Endothelial cell of umbilical vein (primary cell): ENCODE measurements around the gene ARHGAP42. TPM values are rescaled to one million over a fixed set of nuclear protein-coding genes. Genes with fewer than 3 reads are reported as not detected.

Experiments used
- BruUV-seq: library from RNA; stranded (reverse); fragments of 400-500 nt; replicated peaks from 2 replicates; lab custom pipeline; 2021; lab: Mats Ljungman, UMichigan
- CTCF ChIA-PET: fragments of 300-600, 350-600 bp; sonication (Branson Sonifier 250); formaldehyde crosslinking; loops from one replicate; lab custom pipeline; 2021; ENCODE audit warnings: antibody characterized with exemption, inconsistent platforms; lab: Charles Lee
- POLR2A ChIA-PET: fragments of 300-600, 350-600 bp; sonication (Branson Sonifier 250); formaldehyde crosslinking; loops from one replicate; lab custom pipeline; 2021; ENCODE audit warnings: antibody characterized with exemption, inconsistent platforms; lab: Charles Lee
- DNase-seq: peaks from one replicate; pipeline ENCODE4 v3.0.0-alpha.2; 2011; ENCODE audit warnings: low read depth, low spot score
- FAIRE-seq: peaks from 2 replicates; lab custom pipeline; 2011; peaks lifted over from hg19 to GRCh38; lab: Jason Lieb, UNC
- H2AFZ ChIP-seq: 2 replicates; pipeline ENCODE4 v1.6.0; 2012; ENCODE audit warnings: low read depth, low read length, control low read depth, inconsistent platforms
- H3K27ac ChIP-seq: 2 replicates; pipeline ENCODE4 v1.5.1; 2011; ENCODE audit warnings: low read depth, mild to moderate bottlenecking, control low read depth, low read length, moderate library complexity; ENCODE audit not compliant: insufficient read depth
- H3K27me3 ChIP-seq, 2 experiments: 2 replicates each; pipeline versions ENCODE4 v1.6.0 to v1.6.1; 2011; ENCODE audit warnings: low read length in 2 of 2, mixed read lengths in 1 of 2; ENCODE audit not compliant: control insufficient read depth in 2 of 2, insufficient read depth in 2 of 2
- H3K36me3 ChIP-seq, 2 experiments: 2 replicates in 1 of 2; 3 replicates in 1 of 2; pipeline ENCODE4 v1.5.1; 2011; ENCODE audit warnings: low read length in 2 of 2, mild to moderate bottlenecking in 1 of 2, moderate library complexity in 1 of 2; ENCODE audit not compliant: control insufficient read depth in 2 of 2, insufficient read depth in 2 of 2; ENCODE audit errors: extremely low read depth in 1 of 2
- H3K4me1 ChIP-seq: 3 replicates; pipeline ENCODE4 v1.5.1; 2011; ENCODE audit warnings: mild to moderate bottlenecking, low read length; ENCODE audit not compliant: control insufficient read depth, insufficient read depth; ENCODE audit errors: extremely low read depth
- H3K4me2 ChIP-seq: 2 replicates; pipeline ENCODE4 v1.6.1; 2011; ENCODE audit warnings: low read length, control low read depth, mixed read lengths; ENCODE audit not compliant: insufficient read depth
- H3K4me3 ChIP-seq, 3 experiments: fragments of 200-600 bp in 1 of 3; sonication (generic), shearing (Covaris generic) in 1 of 3; replicated peaks in 1 of 3; 2 replicates each; pipeline ENCODE4 v1.5.1; 2011 to 2016; ENCODE audit warnings: control low read depth in 3 of 3, low read length in 3 of 3, mild to moderate bottlenecking in 2 of 3, inconsistent platforms in 1 of 3, low read depth in 1 of 3, moderate library complexity in 1 of 3; ENCODE audit not compliant: insufficient read depth in 1 of 3
- H3K79me2 ChIP-seq: 2 replicates; pipeline ENCODE4 v1.6.0; 2012; ENCODE audit warnings: low read length, inconsistent platforms; ENCODE audit not compliant: control insufficient read depth, insufficient read depth
- H3K9ac ChIP-seq: replicated peaks from 2 replicates; pipeline ENCODE3; 2011; ENCODE audit warnings: low read length, control low read depth; ENCODE audit not compliant: insufficient read depth; ENCODE audit errors: extremely low read depth
- H3K9me1 ChIP-seq: replicated peaks from 3 replicates; pipeline ENCODE4 v1.6.0; 2011; ENCODE audit warnings: mild to moderate bottlenecking, low read length; ENCODE audit not compliant: control insufficient read depth, insufficient read depth; ENCODE audit errors: extremely low read depth
- H3K9me3 ChIP-seq: replicated peaks from 2 replicates; pipeline ENCODE4 v1.5.1; 2012; ENCODE audit warnings: low read length, inconsistent platforms; ENCODE audit not compliant: control insufficient read depth, insufficient read depth
- H4K20me1 ChIP-seq: replicated peaks from 2 replicates; pipeline ENCODE3; 2011; ENCODE audit warnings: mild to moderate bottlenecking, low read length; ENCODE audit not compliant: control insufficient read depth, insufficient read depth; ENCODE audit errors: extremely low read depth
- EZH2 ChIP-seq: IDR thresholded peaks from 2 replicates; pipeline ENCODE4 v1.6.1; 2012; ENCODE audit warnings: borderline replicate concordance, low read depth, mild to moderate bottlenecking, moderate library complexity, low read length, inconsistent platforms; ENCODE audit not compliant: severe bottlenecking
- FOS ChIP-seq: IDR thresholded peaks from 2 replicates; pipeline ENCODE4 v1.6.1; 2011; ENCODE audit warnings: mild to moderate bottlenecking, low read length, moderate library complexity, borderline replicate concordance; ENCODE audit not compliant: insufficient read depth
- GATA2 ChIP-seq: IDR thresholded peaks from 2 replicates; pipeline ENCODE4 v1.7.0; 2011; ENCODE audit warnings: low read depth, mild to moderate bottlenecking, moderate library complexity, mixed read lengths, low read length; ENCODE audit not compliant: insufficient read length, insufficient read depth
- JUN ChIP-seq: IDR thresholded peaks from 2 replicates; pipeline ENCODE4 v1.6.1; 2011; ENCODE audit warnings: borderline replicate concordance, low read depth; ENCODE audit not compliant: insufficient read length, insufficient read depth
- MYC ChIP-seq: IDR thresholded peaks from one replicate; pipeline ENCODE4 v1.6.1; 2011; ENCODE audit warnings: mild to moderate bottlenecking, low read depth, low read length
- POLR2A ChIP-seq: IDR thresholded peaks from 2 replicates; pipeline ENCODE4 v1.6.1; 2012; ENCODE audit warnings: low read depth, mild to moderate bottlenecking, control low read depth, low read length
- POLR2AphosphoS5 ChIP-seq: IDR thresholded peaks from 2 replicates; pipeline ENCODE4 v1.6.1; 2012; ENCODE audit warnings: low read depth, mild to moderate bottlenecking, control low read depth, low read length, moderate library complexity; ENCODE audit not compliant: insufficient read depth
- dilution Hi-C: fragments of 300-500 bp; cut with MboI; formaldehyde crosslinking; loops from one replicate; pipeline ENCODE4 v1.15.0; 2019; ENCODE audit warnings: low sequenced_read_pairs; ENCODE audit not compliant: extremely low pct_ligation_motif_present
- intact Hi-C: fragments of 100-400 bp; cut with micrococcal nuclease; formaldehyde crosslinking; loops from one replicate; pipeline ENCODE4 v1.10.0; 2022
- polyA plus RNA-seq, 4 experiments: library from polyadenylated mRNA; depleted of rRNA in 3 of 4; stranded (reverse) in 3 of 4; unstranded in 1 of 4; fragments of >200 nt; gene quantifications; 2 replicates each; pipeline versions ENCODE4 v1.2.1 to v1.2.3, GENCODE V29; 2011 to 2012; ENCODE audit warnings: missing spikeins in 1 of 4
- total RNA-seq: library from RNA; stranded (reverse); gene quantifications from 2 replicates; pipeline ENCODE4 v1.2.3, GENCODE V29; 2021
- TF ChIP-seq, protein P1 (sequence below): IDR thresholded peaks from 2 replicates; pipeline ENCODE4 v1.6.1; 2011; ENCODE audit not compliant: insufficient read depth, insufficient read length
- TF ChIP-seq, protein P2 (sequence below), 2 donors: IDR thresholded peaks; 1 replicate in 1 of 2; 2 replicates in 1 of 2; pipeline ENCODE4 v1.5.1; 2011; ENCODE audit warnings: low read length in 2 of 2, mild to moderate bottlenecking in 2 of 2, moderate library complexity in 2 of 2, control low read depth in 1 of 2, inconsistent platforms in 1 of 2, low read depth in 1 of 2; ENCODE audit not compliant: insufficient read depth in 1 of 2; ENCODE audit errors: extremely low read depth in 1 of 2

The ARHGAP42 gene
- total and polyA plus RNA-seq, 2 donors (not counting 3 experiments of a cell fraction or from before 2014, with no cell fraction given): 1.8 to 2.4 TPM

DNA sequence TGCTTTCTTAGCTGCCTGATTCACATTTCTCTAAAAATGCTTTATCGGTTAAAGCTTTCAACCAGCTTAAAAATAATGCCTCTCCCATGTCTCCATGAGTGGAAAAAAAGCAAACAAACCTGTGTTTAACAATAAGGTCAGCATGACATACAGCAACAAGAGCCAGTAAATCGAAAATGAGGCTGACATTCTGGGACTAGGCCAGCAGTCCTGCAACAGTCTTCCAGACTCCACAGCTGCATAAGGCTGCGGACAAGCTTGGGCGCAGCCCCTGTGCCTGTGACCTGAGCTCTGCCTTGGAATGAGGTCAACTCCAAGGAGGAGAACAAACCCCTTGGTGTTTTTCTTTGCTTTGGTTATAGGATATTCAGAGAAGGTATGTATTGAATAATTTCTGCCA lies 347.0 kb downstream of the ARHGAP42 start:
- no peak for DNase-seq
- no TSS peak for BruUV-seq
- Histone ChIP-seq H3K9me3 (no peaks in the 10 kb centered on the region), H3K79me2 (no peaks in the 10 kb centered on the region), H3K9ac (no peak overlapping the region), H3K4me2 (no peak overlapping the region), H3K4me3 (no peak overlapping the region), H3K27ac (no peak overlapping the region), H3K4me1 (no peaks in the 10 kb centered on the region), H4K20me1 (no peaks in the 10 kb centered on the region), H3K9me1 (no peaks in the 10 kb centered on the region), H3K36me3 (no peaks in the 10 kb centered on the region), H3K27me3 (no peaks in the 10 kb centered on the region), H2AFZ (no peak overlapping the region)
- ChIA-PET POLR2A (no interaction called here), CTCF (no interaction called here)
- no peak for FAIRE-seq
- TF ChIP-seq FOS: no peak
- no peak for TF ChIP-seq POLR2AphosphoS5
- no peak for TF ChIP-seq EZH2
- intact Hi-C loops: no loop called here
- dilution Hi-C loops: no loop called here

DNA sequence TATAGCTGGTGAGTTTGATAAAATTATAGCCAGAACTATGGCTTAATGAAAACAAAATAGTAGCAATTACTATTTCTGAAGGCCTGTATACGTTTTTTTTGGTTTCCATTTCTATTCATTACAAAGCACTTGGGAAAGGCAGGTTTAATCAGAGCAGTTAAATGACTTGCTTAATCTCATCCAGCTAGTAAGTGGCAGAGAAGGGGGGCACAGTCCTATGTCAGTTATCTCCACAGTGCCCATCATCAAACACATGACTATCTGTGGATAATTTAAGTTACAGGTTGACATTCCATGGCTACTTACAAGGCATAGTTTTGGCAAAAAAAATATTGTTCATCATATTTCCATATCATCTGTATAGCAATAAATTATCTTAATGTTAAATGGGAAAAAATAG lies 348.8 kb downstream of the ARHGAP42 start:
- Histone ChIP-seq H2AFZ (no peak overlapping the region), H4K20me1 (no peaks in the 10 kb centered on the region), H3K36me3 (no peaks in the 10 kb centered on the region), H3K4me1 (no peaks in the 10 kb centered on the region), H3K9me1 (no peaks in the 10 kb centered on the region), H3K4me2 (no peak overlapping the region), H3K27ac (no peak overlapping the region), H3K27me3 (no peaks in the 10 kb centered on the region), H3K9me3 (no peaks in the 10 kb centered on the region), H3K9ac (no peak overlapping the region), H3K4me3 (no peak overlapping the region), H3K79me2 (no peaks in the 10 kb centered on the region)
- ChIA-PET POLR2A (no interaction called here), CTCF (no interaction called here)
- BruUV-seq: no TSS peak
- no peak for TF ChIP-seq JUN
- no peak for TF ChIP-seq POLR2A
- TF ChIP-seq POLR2AphosphoS5: no peak
- no peak for TF ChIP-seq FOS
- TF ChIP-seq MYC: no peak
- TF ChIP-seq, protein P1, sequence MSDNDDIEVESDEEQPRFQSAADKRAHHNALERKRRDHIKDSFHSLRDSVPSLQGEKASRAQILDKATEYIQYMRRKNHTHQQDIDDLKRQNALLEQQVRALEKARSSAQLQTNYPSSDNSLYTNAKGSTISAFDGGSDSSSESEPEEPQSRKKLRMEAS: no peak
- TF ChIP-seq, protein P2, sequence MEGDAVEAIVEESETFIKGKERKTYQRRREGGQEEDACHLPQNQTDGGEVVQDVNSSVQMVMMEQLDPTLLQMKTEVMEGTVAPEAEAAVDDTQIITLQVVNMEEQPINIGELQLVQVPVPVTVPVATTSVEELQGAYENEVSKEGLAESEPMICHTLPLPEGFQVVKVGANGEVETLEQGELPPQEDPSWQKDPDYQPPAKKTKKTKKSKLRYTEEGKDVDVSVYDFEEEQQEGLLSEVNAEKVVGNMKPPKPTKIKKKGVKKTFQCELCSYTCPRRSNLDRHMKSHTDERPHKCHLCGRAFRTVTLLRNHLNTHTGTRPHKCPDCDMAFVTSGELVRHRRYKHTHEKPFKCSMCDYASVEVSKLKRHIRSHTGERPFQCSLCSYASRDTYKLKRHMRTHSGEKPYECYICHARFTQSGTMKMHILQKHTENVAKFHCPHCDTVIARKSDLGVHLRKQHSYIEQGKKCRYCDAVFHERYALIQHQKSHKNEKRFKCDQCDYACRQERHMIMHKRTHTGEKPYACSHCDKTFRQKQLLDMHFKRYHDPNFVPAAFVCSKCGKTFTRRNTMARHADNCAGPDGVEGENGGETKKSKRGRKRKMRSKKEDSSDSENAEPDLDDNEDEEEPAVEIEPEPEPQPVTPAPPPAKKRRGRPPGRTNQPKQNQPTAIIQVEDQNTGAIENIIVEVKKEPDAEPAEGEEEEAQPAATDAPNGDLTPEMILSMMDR (IDR thresholded peaks at IDR 0.05; ENCODE audit: extremely low read depth in 1 of 2, insufficient read depth in 1 of 2, low read depth in 1 of 2, low read length in 2 of 2): no peak
- TF ChIP-seq EZH2: no peak
- TF ChIP-seq GATA2: no peak
- intact Hi-C loops: no loop called here
- FAIRE-seq: no peak
- dilution Hi-C loops: no loop called here
- DNase-seq: no peak
